ENCODE measurements around the gene SCARB1.

The SCARB1 gene

DNA sequence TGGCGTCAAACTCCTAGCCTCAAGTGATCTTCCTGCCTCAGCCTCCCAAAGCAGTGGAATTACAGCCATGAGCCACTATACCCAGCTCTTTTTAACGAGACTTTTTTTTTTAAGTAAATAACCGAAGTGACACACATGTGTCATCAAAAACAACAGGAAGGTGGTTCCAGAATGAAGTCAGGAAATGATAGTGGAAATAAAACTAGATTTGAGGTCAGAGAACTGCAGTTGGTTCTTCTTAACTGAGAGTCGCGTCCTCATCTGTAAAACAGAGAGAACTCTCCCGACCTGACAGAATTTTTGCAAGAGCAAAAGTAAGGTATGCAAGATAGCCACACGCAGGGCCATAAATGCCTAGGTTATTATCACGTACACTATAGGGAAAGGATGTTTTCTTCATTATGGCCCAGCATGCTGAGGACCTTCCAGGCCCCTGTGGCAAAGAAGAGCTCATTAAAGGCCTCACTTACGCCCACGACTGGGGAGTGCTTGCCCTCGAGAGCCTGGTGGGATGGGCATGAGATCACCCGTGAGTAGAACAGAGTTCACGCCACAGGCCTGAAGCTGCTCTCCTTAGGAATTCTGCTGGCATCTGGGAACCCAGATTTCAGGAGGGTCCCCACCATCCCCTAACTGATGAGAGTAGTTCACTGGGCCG is 67.2 kb downstream of the SCARB1 start:
- no peak for DNase-seq (ENCODE audit: low read depth)

DNA sequence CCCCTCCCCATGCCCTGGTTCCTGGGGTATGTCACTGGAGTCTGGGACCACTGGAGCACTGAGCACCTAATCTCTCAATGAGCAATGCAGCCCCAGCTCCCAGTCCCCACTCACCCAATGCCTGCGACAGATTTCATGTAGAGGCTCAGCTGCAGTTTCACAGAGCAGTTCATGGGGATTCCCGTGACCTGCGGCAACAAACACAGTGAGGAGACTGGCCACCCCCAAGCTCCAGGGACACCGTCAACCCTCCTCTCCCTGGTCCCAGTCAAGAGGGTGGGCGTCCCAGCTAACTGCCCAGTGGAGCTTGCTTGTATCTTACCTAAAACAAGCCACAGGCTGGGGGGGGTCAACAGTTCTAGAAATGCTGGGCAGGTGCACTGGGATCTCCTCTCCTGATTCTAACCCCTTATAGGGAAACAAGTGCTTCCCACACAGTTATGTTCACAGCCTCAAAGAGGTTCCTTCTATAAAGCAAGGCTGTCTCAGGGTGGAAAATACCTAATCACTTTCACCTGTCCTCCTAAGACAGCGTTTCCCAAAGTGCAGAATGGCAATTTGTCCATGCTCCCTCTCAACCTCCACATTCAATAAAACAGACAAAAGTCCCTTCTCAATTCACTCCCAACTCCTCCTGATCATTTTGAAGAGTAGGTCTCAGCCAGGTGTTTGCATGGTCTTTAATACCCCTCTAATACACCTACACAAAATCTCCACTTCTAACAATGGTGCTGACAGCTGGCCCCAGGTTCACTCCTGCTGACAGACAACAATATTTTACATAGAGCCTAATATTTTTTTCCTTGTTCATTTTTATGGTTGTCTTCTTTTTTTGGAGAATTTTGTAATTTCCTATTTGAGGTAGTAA is 68.3 kb downstream of the SCARB1 start:
- no peak for DNase-seq (ENCODE audit: low read depth)

DNA sequence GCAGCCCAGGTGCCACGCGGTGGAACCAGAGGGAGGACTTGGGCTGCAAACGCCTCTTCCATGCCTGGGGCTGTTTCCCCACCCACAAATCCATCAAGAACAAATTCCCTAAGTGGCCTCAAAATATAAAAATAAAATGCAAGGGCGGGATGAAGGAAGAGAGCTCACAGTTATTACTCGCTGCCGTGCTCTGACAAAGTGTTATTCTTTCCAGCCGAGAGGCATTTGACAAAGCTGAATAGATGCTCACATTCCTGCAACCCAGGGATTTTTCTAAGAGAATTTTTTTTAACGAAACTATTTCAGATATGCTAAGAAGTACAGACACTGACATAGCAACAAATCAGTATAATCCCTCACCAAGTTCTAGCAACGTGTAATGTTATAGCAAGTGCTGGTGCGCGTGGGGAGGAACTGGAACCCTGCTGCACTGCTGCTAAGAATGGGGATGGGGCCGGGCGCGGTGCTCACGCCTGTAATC is 70.7 kb downstream of the SCARB1 start:
- no peak for DNase-seq (ENCODE audit: low read depth)

DNA sequence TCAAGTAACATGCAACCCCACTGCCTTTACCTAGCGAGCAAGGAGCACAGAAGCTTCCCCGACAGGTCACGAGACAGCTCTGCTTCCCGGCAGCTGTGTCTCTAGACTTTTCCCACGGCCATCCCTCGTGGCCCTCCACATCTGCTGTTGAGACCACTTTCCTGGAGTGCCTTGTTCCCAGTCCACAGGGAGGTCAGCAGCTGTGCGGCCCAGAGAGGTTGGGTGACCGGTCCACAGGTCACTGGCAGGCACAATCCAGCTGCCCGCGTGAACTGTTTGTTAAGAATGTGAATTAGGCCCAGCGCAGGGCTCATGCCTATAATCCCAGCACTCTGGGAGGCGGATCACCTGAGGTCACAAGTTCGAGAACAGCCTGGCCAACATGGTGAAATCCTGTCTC is 71.5 kb downstream of the SCARB1 start:
- no peak for DNase-seq (ENCODE audit: low read depth)

DNA sequence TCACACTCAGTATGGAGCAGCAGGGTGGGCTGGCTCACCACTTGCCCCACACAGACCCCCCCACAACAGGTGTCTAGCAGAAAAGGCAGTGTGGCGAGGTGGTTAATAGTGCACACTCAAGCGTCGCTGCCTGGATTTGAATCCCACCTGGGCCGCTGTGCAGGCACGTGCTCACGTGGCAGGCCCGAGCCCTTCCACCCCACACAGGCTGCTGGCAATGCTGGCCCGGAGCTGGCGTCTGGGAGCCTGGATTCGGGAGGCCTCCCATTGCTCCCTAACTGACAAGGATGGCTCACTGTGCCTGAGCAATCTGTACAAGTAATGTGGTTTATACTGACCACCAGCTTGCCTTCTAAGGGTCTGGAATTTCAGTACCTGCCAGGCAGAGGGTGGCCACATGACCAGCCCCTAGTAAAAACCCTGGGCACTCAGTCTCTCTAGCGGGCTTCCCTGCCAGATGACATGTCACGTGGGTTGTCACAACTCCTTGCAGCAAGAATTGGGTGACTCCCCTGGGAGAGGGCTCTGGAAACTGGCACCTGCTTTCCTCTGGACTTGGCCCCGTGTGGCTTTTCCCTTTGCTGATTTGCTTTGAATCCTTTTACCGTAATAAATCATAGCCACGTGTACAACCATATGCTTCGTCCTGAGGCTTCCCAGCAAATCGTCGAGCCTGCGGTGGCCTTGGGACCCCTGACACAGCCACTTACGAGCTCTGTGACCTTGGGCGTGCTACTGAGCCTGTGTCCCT is 72.8 kb downstream of the SCARB1 start:
- DNase-seq (ENCODE audit: low read depth): no peak

DNA sequence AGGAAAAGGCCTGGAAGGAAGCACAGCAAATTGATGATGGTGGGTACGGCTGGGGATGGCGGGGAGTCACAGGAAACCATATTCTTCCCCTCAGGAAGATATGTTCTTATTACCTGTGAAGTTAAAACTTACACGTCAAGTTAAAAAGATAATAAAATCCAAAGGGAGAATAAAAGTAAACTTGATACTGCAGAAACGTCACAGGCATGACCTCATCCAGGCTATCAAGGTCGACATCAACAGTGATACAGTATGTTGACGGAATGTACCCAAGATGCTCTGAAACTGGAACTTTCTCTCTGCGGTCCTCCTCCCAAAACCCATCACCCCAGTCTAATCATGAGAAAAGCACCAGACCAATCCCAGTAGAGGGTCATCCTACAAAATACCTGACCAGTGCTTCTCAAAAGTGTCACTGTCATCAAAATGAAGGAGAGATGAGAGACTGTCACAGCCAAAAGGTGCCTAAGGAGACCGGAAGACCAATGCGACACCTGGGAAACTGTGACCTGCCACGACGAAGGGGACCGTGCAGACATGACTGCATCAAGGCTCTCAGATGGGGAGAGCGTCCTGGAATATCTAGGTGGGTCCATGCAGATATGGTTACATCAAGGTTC is 74.6 kb downstream of the SCARB1 start:
- DNase-seq (ENCODE audit: low read depth): no peak

DNA sequence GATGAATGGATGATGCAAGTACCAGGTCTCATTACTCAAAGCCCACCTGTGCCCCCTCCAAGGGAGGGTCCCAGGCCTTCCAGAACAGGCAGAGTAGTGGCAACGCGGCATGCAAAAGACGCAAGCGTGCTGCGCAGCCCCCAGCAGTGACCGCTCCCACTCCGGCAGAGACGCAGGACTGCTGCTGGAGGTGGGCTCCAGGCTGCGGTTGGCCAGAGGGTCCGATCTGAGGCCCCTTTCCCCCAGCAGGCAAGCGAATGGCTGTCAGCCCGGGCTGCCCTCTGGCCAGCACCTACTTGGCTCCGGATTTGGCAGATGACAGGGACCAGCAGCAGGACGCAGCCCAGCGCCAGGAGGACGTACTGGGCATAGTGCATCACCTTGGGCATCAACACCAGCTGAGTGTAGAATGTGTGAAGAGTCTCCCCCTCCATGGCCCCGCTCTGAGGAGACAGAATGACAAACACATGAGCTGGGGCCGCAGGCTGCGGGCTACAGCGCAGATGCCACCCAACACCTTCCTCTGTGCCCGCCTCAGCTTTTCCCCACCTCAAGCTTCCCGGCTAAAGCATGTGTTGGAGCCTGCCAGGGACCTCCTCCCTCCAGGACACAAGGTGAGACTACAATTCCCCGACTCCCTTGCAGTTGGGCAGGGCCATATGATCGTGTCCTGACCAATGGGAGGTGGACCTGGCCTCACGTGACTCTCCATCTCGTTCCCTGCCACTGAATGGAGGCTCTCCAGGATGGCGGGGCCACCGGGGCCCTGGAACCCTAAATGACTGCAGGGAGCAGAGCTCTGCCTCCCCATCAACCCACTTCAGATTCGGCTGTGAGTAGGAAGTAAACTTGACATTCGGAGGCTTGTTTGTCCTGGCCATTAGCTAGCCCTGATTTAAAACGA is 77.4 kb downstream of the SCARB1 start:
- no peak for DNase-seq (ENCODE audit: low read depth)

DNA sequence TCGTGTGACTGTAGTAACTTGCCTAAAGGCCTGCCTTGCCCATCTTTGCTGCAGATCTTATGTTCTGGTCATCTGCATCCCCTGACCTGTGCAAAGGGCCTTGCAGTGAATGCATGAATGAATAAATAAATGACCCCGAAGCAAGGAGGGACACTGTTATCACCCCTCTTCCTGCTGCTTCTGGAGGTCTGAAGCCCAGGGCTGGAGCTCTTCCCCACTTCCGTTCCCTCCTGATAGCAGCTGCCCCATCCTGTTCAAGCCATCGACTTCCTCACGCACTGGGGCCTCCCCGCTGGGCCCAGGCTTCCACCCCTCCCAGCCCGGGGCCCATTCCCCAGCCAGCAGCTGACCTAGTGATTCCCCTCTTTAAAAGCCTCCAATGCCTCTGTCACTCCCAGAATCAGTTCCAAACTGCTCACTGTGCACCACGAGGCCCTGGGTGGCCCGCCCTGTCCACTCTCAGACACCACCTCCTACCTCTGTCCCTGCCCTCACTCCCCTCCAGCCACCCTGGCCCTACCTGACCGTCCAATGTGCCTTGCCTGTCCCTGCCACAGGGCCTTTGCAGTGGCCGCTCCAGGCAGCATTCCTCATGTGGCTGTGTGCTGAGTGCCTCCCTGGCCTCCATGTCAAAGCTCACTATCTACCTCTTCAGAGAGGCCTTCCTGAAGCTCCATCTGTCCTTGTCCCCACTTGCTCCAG is 78.6 kb downstream of the SCARB1 start:
- no peak for DNase-seq (ENCODE audit: low read depth)

DNA sequence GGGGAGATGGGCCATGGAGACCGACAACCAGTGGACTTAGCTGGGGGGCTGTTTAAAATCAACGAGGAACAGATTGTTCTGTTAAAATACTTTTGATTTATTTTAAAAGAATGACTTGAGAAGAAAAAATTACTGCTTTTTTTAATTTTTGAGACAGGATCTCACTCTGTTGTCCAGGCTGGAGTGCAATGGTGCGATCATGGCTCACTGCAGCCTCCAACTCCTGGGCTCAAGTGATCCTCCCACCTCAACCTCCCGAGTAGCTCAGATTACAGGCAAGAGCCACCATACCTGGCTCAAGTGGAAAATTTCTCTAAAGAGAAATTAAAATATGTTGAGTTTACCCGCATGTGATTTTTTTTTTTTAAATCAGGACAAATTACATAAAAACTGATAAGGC is 80.6 kb downstream of the SCARB1 start:
- no peak for DNase-seq (ENCODE audit: low read depth)

DNA sequence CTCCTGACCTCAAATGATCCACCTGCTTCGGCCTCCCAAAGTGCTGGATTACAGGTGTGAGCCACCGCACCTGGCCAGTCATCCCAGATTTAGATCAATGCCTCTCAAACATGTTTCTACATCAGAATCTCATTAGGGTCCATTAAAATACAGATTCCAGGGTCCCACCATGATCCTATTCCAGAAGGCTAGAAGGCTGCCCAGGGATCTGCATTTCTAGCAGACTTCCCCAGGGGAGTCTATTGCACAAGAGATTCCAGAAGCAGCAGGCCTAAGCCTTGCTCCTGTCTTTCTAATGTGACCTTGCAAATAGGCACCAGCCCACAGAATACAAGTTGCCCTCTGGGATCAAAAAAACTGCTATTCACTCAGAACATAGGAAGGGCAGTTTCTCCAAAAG is 81.5 kb downstream of the SCARB1 start:
- DNase-seq (ENCODE audit: low read depth): no peak

DNA sequence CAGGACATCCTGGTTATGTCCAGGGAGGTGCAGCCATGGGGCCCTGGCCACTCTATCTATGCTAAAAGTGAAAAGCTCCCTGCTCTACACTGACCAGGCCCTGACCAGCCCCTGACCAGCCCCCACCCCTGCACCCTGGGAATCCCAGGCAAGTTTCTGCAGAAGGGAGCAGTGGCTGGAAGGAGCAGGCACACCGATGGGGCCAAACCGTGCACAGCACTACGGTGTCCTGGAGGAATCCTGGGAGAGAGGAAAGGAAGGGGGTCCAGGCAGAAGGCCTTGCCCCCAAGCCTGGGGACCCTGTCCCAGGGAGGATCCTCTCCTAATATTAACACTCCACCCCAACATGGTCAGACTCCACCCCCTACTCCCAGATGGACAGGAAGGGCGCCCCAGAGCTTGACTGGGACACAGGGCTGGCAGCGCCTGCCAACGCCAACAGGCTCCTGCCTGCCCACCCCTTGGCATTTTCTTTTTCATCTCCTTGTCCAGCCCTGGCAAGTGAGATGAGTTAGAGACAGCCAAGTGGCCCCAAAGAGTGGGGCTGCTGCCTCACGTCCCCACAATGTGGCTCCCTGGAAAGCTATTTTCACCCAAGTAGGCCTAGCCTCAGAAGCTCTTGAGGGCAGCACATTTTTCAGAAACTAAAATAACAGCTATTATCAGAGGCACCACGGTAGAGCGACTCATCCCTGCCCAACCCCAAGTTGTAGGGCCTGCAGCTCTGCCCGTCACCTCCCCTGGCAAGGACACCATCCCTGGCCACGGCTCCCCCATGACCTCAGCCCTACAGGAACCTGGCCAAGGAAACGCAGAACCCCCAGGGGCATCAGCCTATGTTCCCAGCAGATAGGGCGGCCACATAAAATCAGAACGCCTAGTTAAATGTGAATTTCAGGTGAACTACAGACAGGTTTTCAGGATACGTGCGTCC is 82.6 kb downstream of the SCARB1 start:
- no peak for DNase-seq (ENCODE audit: low read depth)

DNA sequence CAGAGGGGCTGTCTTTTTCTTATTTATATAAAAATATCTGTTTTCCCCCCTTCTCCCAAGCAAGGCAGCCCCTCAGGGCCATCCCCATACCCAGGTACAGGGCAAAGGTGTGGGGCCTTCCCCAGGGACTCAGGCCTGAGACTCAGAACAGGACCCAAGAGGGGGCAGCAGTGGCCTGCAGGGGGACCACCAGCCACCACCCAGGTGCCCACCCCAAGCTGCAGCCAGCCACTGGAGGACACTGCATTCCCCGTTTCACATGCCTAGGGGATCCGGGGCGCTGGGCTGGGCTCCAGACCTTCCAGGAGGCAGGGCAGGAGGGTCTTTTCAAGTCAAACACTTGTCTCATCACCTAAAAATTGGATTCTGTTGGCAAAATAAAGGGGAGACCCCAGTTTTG is 83.3 kb downstream of the SCARB1 start:
- DNase-seq (ENCODE audit: low read depth): no peak

DNA sequence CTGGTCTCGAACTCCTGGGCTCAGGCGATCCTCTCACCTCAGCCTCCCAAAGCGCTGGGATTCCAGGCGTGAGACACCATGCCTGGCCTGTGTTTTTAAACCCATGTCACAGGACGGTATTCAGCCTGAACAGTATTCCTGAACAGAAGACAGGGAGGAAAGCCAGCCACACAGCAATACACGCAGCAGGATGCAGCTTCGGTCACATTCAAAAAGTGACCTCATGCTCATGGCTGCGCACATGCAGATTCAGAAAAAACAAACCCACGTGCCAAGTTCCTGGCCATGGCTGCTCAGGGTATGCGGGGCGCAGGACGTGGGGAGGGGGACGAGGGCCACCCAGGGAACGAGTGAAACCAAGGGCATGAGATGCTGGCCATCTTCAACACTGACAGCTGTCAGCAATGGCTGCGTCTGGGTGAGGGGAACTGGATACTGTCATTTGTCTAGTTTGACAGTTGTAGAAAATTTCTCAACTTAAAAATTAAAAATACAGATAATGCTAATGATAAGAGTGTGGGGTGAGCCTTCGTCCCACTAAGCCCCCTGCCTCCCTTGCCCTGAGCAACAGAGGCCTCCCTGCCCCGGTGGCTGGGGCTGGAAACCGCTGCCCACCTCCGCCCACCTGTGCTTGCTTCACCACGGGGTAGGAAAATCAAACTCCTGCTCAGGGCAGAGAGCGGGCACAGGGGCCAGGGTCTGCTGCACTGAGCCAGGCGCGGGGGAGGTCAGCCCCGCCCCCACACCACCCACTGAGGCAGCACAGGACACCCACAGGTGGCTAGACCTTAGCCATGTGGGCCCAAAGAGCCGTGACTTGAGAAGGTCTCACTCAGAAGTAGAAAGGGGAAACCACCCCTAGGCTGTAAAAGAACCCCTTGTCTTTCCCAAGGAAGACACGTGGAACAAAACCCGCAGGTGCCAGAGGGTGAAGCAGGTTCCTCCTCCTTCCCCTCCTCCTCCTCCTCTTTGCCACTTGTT is 84.2 kb downstream of the SCARB1 start:
- DNase-seq (ENCODE audit: low read depth): no peak

DNA sequence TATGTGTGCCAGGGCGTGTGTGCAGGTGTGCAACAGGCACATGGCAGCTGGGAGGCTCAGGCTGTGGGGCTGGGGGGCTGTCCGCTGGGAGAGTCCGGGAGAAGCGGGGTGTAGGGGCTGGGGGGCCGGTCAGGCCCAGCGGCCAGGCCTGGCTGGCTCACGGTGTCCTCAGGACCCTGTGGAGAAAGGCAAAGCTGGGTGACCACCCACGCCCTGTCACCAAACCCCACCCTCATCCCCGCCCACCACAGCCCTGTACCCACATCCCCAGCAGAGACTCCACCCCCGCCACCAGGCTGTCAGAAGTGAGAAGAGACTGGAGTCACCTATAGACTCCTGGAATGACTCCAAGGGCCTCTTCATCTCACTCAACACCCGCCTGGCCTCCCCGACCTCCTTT is 85.3 kb downstream of the SCARB1 start:
- no peak for DNase-seq (ENCODE audit: low read depth)

DNA sequence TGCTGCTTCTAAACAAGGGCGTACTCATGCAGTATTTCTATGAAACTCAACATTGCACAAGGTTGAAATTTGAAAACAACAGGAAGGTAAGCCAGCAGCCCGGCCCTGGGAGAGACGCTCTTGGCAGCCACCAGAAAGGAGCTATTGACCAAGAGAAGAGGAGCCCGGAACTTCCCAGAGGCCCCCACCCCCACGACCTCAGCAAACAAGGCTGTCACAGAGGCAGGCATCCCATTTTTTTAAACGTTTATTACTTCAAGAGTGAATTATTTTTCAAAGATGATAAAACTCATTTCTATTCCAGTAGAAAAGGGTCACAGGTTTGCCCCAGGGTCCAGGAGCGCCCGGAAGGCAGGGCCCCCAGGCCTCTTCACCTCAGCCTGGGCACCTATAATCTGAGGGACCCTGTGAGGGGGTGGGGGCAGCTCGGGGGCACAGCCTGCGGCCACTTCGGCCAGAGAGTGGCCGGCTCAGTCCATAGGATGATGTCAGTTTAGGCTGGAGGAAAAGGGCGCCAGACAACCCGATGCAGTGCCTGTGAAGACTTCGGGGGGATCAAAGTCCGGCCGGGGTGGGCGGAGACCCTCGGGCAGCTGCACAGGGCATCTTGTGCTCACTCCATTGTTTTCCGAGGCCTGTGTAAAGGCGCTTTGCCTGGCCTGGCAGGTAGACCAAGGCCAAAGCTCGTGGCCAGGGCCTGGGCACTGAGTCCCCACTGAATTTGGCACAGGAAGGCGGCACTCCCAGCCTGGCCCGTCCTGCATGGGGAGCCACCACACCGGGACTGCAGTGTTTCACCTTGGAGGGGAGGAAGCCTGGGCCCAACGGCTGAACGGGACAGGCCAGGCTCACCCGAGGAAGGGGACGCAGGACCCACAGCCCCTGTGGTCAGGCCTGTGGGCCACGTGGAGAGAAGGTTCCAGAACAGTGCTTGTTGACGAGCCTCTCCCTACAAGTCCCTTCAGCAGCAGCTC is 86.0 kb downstream of the SCARB1 start:
- DNase-seq (ENCODE audit: low read depth): no peak

DNA sequence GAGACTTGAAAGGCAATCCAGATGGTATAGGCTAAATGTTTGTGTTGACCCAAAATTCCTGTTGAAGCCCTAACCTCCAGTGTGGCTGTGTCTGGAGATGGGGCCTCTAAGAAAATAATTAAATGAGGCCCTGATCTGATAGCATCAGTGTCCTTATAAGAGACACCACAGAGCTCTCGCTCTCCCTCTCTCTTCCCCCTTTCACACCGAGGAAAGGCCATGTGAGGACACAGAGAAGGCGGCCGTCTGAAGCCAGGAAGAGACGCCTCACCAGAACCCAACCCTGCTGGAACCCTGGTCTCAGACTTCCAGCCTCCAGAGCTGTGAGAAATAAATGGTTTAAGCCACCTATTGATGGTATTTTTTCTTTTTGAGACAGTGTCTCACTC is 87.5 kb downstream of the SCARB1 start:
- no peak for DNase-seq (ENCODE audit: low read depth)

Measured in GM04503 (cell line).